Erythroblast (primary cell): Measurements from ENCODE around the gene LRRFIP2.

Experiments used
- GATA1 ChIP-seq: IDR thresholded peaks from 2 replicates; pipeline ENCODE4 v1.6.1; 2011; ENCODE audit warnings: low read depth, mild to moderate bottlenecking, control low read depth, low read length, moderate library complexity
- POLR2A ChIP-seq: IDR thresholded peaks from 2 replicates; pipeline ENCODE4 v1.6.1; 2011; ENCODE audit warnings: mild to moderate bottlenecking, low read length

- TF ChIP-seq POLR2A (no peak), GATA1 (no peak)
Measured at GRCh38 chr3:37056826-37057225, 117.6 kb downstream of the LRRFIP2 start.
